ENCODE data around the gene SLC27A5.
"Not testable (repeated sequence)": the region's sequence is repeated elsewhere in the genome, so short reads cannot be mapped to it uniquely, and the experiment has no call there.

The SLC27A5 gene

GRCh38 chr19:58466760-58467589, 44.8 kb downstream of the SLC27A5 start, which contains the start of gene ZNF324:
Gene ZNF324 (plus strand): TSS chr19:58467080. CDS start chr19:58469186, 2,106 bp downstream.
- DNase-seq: peak; percentile 92

- no peak for DNase-seq
These were observed 45.6 kb downstream of the SLC27A5 start for GRCh38 chr19:58466089-58466759.

- no peak for DNase-seq
These were observed 51.8 kb downstream of the SLC27A5 start for GRCh38 chr19:58460039-58460438.

- DNase-seq: no peak
These were observed 55.7 kb downstream of the SLC27A5 start for GRCh38 chr19:58456111-58456510.

GRCh38 chr19:58455306-58455705, 56.5 kb downstream of the SLC27A5 start:
- DNase-seq: no peak

GRCh38 chr19:58453743-58454142, 58.0 kb downstream of the SLC27A5 start:
- no peak for DNase-seq

- peak; percentile 92 for DNase-seq
These were observed 60.3 kb downstream of the SLC27A5 start, which contains the start of gene ZNF324B for GRCh38 chr19:58451358-58452101. Gene ZNF324B (plus strand): TSS chr19:58451622. CDS start chr19:58453702, 2,080 bp downstream.

GRCh38 chr19:58450856-58451357, 60.9 kb downstream of the SLC27A5 start:
- peak; percentile 70 for DNase-seq

- DNase-seq: not testable (repeated sequence)
These were observed 61.8 kb downstream of the SLC27A5 start for GRCh38 chr19:58449980-58450379.

- not testable (repeated sequence) for DNase-seq
These were observed 62.9 kb downstream of the SLC27A5 start for GRCh38 chr19:58448860-58449259.

Measured in NCI-H510A treated with DMSO at 0.1 percent for 48 hours (cell line).